GM18511 (cell line): ENCODE results near the gene IL15RA.
"Not testable (repeated sequence)": the region's sequence is repeated elsewhere in the genome, so short reads cannot be mapped to it uniquely, and the experiment has no call there.

Experiments
- ATAC-seq: cut with Tn5 transposase; IDR thresholded peaks from one replicate; pipeline ENCODE4 v1.9.1; 2021; ENCODE audit warnings: mild to moderate bottlenecking, moderate library complexity; ENCODE audit not compliant: unreplicated experiment

The IL15RA gene

DNA sequence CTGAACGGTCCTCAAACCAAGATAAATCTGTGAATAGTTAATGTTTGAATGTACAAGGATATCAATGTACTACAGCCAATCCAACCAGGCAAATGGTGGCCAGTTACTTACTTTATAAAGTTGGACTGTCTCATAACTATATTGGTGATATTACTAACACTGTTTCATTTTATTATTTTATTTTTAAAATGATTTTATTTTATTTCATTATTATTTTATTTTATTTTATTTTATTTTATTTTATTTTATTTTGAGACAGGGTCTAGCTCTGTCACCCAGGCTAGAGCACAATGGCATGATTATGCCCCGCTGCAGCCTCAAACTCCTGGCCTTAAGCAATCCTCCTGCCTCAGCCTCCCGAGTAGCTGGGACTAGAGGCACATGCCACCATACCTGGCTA lies 6.8 kb downstream of the IL15RA start:
- ATAC-seq = no peak

DNA sequence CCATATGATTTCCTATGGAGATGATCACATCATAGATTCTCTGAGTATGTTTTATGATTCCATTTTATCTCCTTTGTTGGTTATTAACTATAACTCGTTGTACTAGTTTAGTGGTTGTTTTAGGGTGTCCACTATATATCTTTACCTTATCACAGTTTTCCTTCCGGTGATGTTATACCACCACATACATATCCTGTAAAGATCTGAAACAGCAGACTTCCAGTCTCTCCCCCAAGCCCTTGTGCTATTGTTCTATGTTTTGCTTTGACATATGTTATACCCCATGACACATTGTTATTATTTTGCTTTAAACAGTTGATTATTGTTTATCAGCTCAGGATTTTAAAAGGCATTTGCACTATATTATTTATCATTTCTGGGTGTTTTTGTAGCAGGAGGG lies 7.3 kb downstream of the IL15RA start:
- ATAC-seq = no peak

GRCh38 chr10:5968681-5969453 lies 8.5 kb downstream of the IL15RA start:
- no peak for ATAC-seq

DNA sequence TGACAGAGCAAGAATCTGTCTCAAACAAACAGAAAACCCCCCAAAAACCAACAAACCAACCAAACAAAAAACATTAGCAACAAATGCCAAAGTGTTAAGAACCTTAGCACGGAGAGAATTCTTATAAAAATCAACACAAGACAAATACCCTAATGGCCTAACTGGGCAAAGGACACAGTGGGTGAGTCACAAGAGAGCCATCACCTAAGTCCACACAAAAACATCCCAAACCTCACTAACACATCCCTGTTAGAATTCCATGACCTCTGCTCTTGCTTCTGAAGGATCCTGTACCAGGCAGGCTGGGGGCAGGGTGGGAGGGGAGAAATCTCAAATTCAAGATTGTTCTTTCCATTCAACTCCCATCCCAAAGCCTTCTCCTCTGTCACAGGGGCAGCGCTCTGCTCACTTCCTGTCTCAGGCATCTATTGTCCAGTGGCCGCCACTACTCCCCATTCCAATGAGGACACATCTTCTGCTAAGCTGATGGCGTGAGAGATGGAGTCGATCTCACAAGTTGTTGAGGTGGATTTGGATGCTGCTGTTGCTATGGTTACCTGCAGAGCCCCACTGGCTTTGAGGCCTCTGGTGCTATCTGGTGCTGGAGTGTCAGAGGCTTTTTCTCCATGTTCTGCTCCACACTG lies 9.2 kb downstream of the IL15RA start:
- no peak for ATAC-seq

- no peak for ATAC-seq
Observed at GRCh38 chr10:5965266-5965665, 12.1 kb downstream of the IL15RA start.

GRCh38 chr10:5964736-5965135 lies 12.6 kb downstream of the IL15RA start:
- ATAC-seq = no peak

DNA sequence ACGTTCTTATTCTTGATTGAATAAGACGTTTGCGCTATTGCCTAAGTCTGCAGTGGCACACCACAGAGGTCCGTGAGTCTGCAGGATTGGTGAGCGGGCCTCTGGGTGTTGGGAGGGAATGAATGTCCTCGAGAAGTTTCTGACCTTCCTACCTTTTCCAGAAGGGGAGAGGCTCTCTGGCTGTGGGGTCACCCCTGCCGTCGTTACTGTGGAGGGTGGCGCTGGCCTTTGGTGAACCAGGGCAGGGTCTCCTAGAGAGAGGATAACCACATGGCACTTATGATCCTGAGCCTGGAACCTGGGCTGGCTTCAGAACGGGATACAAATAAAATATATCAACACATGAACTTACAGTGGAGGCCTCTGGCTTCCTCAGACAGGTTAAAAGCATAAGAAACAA lies 13.8 kb downstream of the IL15RA start:
- no peak for ATAC-seq

- no peak for ATAC-seq
Observed at GRCh38 chr10:5963071-5963470, 14.3 kb downstream of the IL15RA start.

GRCh38 chr10:5962358-5962940 lies 14.9 kb downstream of the IL15RA start:
- ATAC-seq = not testable (repeated sequence)

GRCh38 chr10:5961405-5962100 lies 15.8 kb downstream of the IL15RA start:
- no peak for ATAC-seq

DNA sequence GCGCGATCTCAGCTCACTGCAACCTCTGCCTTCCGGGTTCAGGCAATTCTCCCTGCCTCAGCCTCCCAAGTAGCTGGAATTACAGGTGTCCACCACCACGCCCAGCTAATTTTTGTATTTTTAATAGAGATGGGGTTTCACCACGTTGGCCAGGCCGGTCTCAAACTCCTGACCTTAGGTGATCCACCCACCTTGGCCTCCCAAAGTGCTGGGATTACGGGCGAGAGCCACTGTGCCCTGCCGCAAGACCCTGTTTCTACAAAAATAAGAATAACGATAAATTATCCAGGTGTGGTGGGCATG lies 16.4 kb downstream of the IL15RA start:
- ATAC-seq = not testable (repeated sequence)

DNA sequence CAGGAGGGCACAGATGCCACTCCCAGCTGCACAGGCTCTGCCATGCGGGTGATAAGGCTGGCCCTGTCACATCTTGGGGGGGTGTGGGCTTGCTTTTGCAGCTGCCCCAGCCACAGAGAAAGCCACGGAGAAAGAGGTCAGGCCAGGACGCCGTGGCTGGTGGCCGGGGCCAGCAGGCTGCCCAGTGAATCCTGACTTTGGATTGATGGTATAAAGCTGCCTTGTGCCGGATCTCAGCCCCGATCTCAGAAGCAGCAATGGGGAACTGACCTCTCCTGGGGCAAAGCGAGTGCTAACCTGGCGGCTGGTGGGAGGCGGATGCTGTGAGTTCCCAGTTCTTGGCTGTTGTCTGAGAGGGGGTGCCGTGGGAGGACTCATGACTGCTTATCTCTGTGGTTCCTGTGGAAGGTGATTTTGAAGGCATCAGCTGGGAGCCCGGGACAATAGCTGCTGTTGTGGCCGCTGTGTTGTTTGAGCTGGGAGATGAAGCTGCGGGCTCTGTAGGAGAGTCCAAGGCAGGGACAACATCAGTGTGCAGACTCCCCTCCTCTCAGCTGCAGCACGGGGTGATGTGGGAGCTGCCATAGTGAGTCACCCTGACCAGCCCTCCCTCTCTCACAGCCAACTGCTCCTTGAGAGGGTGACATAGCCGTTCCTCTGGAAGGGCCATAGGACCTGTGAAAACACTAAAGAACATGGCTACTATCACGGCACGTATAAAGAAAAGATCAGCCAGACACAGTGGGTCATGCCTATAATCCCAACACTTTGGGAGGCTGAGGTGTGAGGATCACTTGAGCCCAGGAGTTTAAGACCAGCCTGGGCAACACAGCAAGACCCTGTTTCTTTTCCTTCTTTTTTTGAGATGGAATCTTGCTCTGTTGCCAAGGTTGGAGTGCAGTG lies 17.0 kb downstream of the IL15RA start:
- ATAC-seq = no peak

GRCh38 chr10:5959581-5960069 lies 17.7 kb downstream of the IL15RA start:
- ATAC-seq = no peak

DNA sequence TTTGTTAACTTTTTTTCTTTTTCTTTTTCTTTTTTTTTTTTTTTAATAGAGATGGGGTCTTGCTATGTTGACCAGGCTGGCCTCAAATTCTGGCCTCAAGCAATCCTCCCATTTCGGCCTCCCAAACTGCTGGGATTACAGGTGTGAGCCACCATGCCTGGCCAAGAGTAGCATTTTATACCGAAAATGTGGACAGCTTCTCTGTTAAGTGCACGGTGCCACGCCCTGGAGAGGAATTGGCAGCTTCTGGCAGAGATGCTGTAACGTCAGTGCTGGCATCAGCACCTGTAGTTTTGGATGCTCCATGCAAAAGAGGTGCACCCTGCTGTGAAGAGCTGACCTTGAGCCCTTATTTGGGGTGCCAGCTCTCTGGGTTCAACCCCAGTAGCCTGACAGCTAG lies 18.2 kb downstream of the IL15RA start:
- ATAC-seq = no peak

DNA sequence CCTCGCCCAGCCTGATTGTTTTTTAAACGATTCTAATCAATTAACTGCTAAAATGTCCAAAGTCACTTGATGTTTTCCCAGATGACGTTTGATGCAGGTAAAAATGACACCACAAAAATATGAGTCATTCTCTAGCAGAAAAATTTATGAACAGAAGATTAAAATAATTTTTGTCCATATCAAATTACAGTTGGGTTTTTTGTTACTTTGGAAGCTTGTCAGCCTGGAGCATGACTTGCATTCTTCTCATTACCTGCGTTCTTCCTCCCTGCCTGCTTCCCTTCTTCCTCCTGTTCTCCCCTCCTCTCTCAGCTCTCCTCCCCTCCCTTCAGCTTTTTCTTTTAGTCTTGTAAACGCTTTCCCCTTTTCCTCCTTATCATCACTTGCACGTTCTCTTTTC lies 18.7 kb downstream of the IL15RA start:
- ATAC-seq = no peak

- ATAC-seq = no peak
Observed at GRCh38 chr10:5958077-5958476, 19.3 kb downstream of the IL15RA start.

- no peak for ATAC-seq
Observed at GRCh38 chr10:5956146-5956936, 21.0 kb downstream of the IL15RA start.

- ATAC-seq = no peak
Observed at GRCh38 chr10:5953676-5954075, 23.7 kb downstream of the IL15RA start.

DNA sequence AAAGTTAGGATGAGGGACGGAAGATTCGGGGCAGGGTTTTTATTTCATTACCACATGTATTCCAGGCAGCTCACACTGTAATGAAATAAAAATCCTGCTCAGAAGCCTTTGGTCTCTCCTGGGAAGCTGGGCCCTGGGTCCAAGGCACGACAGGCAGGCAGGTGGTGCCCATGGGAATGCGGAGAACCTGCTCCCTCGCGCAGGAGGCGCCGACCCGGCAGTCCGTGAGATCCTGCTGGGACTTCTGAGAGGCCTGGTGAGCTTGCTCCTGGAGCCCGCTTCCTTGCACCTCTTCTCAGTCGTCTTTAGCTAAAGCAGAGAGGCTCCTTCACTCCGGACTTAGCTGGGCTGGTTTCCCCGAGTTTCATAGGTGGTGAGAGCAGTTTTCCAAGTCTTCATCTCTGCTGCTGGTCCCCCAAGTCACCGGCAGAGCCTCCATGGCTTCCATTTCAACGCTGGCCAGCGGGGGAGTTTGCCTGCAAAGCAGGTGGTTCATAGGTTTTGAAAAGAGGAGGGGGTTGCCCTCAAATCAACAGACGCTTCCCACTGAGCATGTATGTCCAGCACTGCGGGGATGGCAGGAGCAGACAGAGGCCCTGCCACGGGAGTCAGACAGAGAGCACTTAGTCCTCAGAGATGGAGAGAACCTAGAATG lies 24.5 kb downstream of the IL15RA start:
- no peak for ATAC-seq
